ENCODE measurements around the gene NMD3. TPM values are rescaled to one million over a fixed set of nuclear protein-coding genes. Genes with fewer than 3 reads are reported as not detected.
"Not testable (repeated sequence)": the region's sequence is repeated elsewhere in the genome, so short reads cannot be mapped to it uniquely, and the experiment has no call there.

Gene NMD3
- 10 to 100 TPM; 37.0 to 42.4 TPM for total RNA-seq

- peak; percentile 94 for DNase-seq
- H3K27ac Mint-ChIP-seq = peak within 1 kb of the TSS; percentile 90
- H3K27me3 Mint-ChIP-seq = peaks cover 4% of the 10 kb centered on the region
- ChIA-PET CTCF (interaction anchor here (0.6 kb wide), 1 partner anchor 34 kb away, joined by 3 read pairs; no protein-coding TSS in a partner anchor), POLR2A (interaction anchor here (0.6 kb wide), 1 partner anchor 771 kb away, joined by 5 read pairs; the partner anchor contains the start of gene TRIM59)
- peaks cover 9% of the 10 kb centered on the region for H3K36me3 Mint-ChIP-seq (ENCODE audit: low read depth)
- no peaks in the 10 kb centered on the region for H3K9me3 Mint-ChIP-seq
- peaks cover 31% of the 10 kb centered on the region for H3K4me1 Mint-ChIP-seq
- peak within 1 kb of the TSS; percentile 90 for H3K4me3 Mint-ChIP-seq
Measured at GRCh38 chr3:161220850-161221753, at the start of gene NMD3. TSS of gene NMD3 (plus strand) at chr3:161221311. CDS start at chr3:161222014, 703 bp downstream.

GRCh38 chr3:161171639-161172552, 49.2 kb upstream of the NMD3 start:
- no peak for DNase-seq
- no peaks in the 10 kb centered on the region for H3K4me1 Mint-ChIP-seq
- no peak overlapping the region for H3K4me3 Mint-ChIP-seq
- no peak overlapping the region for H3K27ac Mint-ChIP-seq
- peaks cover 2% of the 10 kb centered on the region for H3K9me3 Mint-ChIP-seq
- ChIA-PET POLR2A (no interaction called here), CTCF (no interaction called here)
- peaks cover 7% of the 10 kb centered on the region for H3K27me3 Mint-ChIP-seq
- H3K36me3 Mint-ChIP-seq (ENCODE audit: low read depth) = no peaks in the 10 kb centered on the region

- Mint-ChIP-seq H3K4me3 (no peak overlapping the region), H3K4me1 (no peaks in the 10 kb centered on the region), H3K27ac (no peak overlapping the region), H3K27me3 (peaks cover 7% of the 10 kb centered on the region), H3K36me3 (ENCODE audit: low read depth) (no peaks in the 10 kb centered on the region), H3K9me3 (peaks cover 2% of the 10 kb centered on the region)
- ChIA-PET CTCF (no interaction called here), POLR2A (no interaction called here)
- no peak for DNase-seq
Measured at GRCh38 chr3:161175506-161175905, 45.6 kb upstream of the NMD3 start.

- Mint-ChIP-seq H3K4me1 (no peaks in the 10 kb centered on the region), H3K27ac (no peak overlapping the region), H3K27me3 (peaks cover 7% of the 10 kb centered on the region), H3K4me3 (no peak overlapping the region), H3K9me3 (peaks cover 2% of the 10 kb centered on the region), H3K36me3 (ENCODE audit: low read depth) (no peaks in the 10 kb centered on the region)
- ChIA-PET CTCF (interaction anchor here (0.6 to 1.3 kb wide), 2 partner anchors 11 to 555 kb away, joined by 3 to 4 read pairs; no protein-coding TSS in a partner anchor), POLR2A (no interaction called here)
- DNase-seq = no peak
Measured at GRCh38 chr3:161177991-161178390, 43.1 kb upstream of the NMD3 start.

GRCh38 chr3:161181371-161181770, 39.7 kb upstream of the NMD3 start:
- H3K36me3 Mint-ChIP-seq (ENCODE audit: low read depth); H3K4me3 Mint-ChIP-seq; H3K27ac Mint-ChIP-seq; CTCF ChIA-PET; DNase-seq; H3K4me1 Mint-ChIP-seq; H3K9me3 Mint-ChIP-seq; POLR2A ChIA-PET; H3K27me3 Mint-ChIP-seq: not testable (repeated sequence)

- H3K4me3 Mint-ChIP-seq = no peak overlapping the region
- H3K36me3 Mint-ChIP-seq (ENCODE audit: low read depth) = no peaks in the 10 kb centered on the region
- CTCF ChIA-PET = no interaction called here
- H3K27ac Mint-ChIP-seq = no peak overlapping the region
- POLR2A ChIA-PET = no interaction called here
- DNase-seq = no peak
- H3K4me1 Mint-ChIP-seq = no peaks in the 10 kb centered on the region
- H3K27me3 Mint-ChIP-seq = peaks cover 6% of the 10 kb centered on the region
- H3K9me3 Mint-ChIP-seq = no peaks in the 10 kb centered on the region
Measured at GRCh38 chr3:161187046-161187445, 34.1 kb upstream of the NMD3 start.

- Mint-ChIP-seq H3K4me3 (no peak overlapping the region), H3K27me3 (peaks cover 9% of the 10 kb centered on the region), H3K27ac (no peak overlapping the region), H3K9me3 (peaks cover 5% of the 10 kb centered on the region), H3K36me3 (ENCODE audit: low read depth) (no peaks in the 10 kb centered on the region), H3K4me1 (no peaks in the 10 kb centered on the region)
- ChIA-PET POLR2A (no interaction called here), CTCF (interaction anchor here (0.6 to 0.7 kb wide), 3 partner anchors 13 to 1083 kb away, joined by 3 to 5 read pairs (median 3); no protein-coding TSS in a partner anchor)
- no peak for DNase-seq
Measured at GRCh38 chr3:161197855-161198850, 23.0 kb upstream of the NMD3 start.

- peaks cover 5% of the 10 kb centered on the region for H3K9me3 Mint-ChIP-seq
- H3K27me3 Mint-ChIP-seq = peaks cover under 1% of the 10 kb centered on the region
- no peak for DNase-seq
- CTCF ChIA-PET = no interaction called here
- no peaks in the 10 kb centered on the region for H3K4me1 Mint-ChIP-seq
- POLR2A ChIA-PET = no interaction called here
- no peak overlapping the region for H3K4me3 Mint-ChIP-seq
- H3K36me3 Mint-ChIP-seq (ENCODE audit: low read depth) = no peaks in the 10 kb centered on the region
- no peak overlapping the region for H3K27ac Mint-ChIP-seq
Measured at GRCh38 chr3:161199926-161200325, 21.2 kb upstream of the NMD3 start.

GRCh38 chr3:161203485-161204098, 17.5 kb upstream of the NMD3 start:
- DNase-seq = no peak
- Mint-ChIP-seq H3K27me3 (no peaks in the 10 kb centered on the region), H3K9me3 (no peaks in the 10 kb centered on the region), H3K4me1 (no peaks in the 10 kb centered on the region), H3K4me3 (no peak overlapping the region), H3K27ac (no peak overlapping the region), H3K36me3 (ENCODE audit: low read depth) (no peaks in the 10 kb centered on the region)
- ChIA-PET POLR2A (no interaction called here), CTCF (interaction anchor here (1.3 kb wide), 1 partner anchor 18 kb away, joined by 3 read pairs; no protein-coding TSS in a partner anchor)

- ChIA-PET POLR2A (no interaction called here), CTCF (no interaction called here)
- no peaks in the 10 kb centered on the region for H3K9me3 Mint-ChIP-seq
- H3K27ac Mint-ChIP-seq = no peak overlapping the region
- H3K4me1 Mint-ChIP-seq = no peaks in the 10 kb centered on the region
- H3K27me3 Mint-ChIP-seq = peaks cover 7% of the 10 kb centered on the region
- H3K4me3 Mint-ChIP-seq = no peak overlapping the region
- no peak for DNase-seq
- H3K36me3 Mint-ChIP-seq (ENCODE audit: low read depth) = no peaks in the 10 kb centered on the region
Measured at GRCh38 chr3:161208931-161209330, 12.2 kb upstream of the NMD3 start.

GRCh38 chr3:161212171-161212771, 8.8 kb upstream of the NMD3 start:
- Mint-ChIP-seq H3K4me1 (no peaks in the 10 kb centered on the region), H3K36me3 (ENCODE audit: low read depth) (no peaks in the 10 kb centered on the region), H3K27me3 (peaks cover 21% of the 10 kb centered on the region), H3K4me3 (no peak overlapping the region), H3K9me3 (no peaks in the 10 kb centered on the region), H3K27ac (no peak overlapping the region)
- CTCF ChIA-PET = interaction anchor here (1.5 kb wide), 1 partner anchor 28 kb away, joined by 3 read pairs; no protein-coding TSS in a partner anchor
- DNase-seq = no peak
- POLR2A ChIA-PET = no interaction called here
